Panc1 (cell line): ENCODE data around the gene BAG1. TPM values are rescaled to one million over a fixed set of nuclear protein-coding genes. Genes with fewer than 3 reads are reported as not detected.

Source experiments
- ATAC-seq: fragments of 200-7000 bp; cut with Tn5 transposase; 2 replicates; pipeline ENCODE4 v1.9.1; 2020; ENCODE audit warnings: mild to moderate bottlenecking, moderate library complexity
- BruUV-seq: library from RNA; stranded (reverse); fragments of 400-500 nt; replicated peaks from 2 replicates; lab custom pipeline; 2021; lab: Mats Ljungman, UMichigan
- CTCF ChIA-PET: fragments of 300-600 bp; sonication (Branson Sonifier 250); formaldehyde crosslinking; loops from one replicate; lab custom pipeline; 2022; ENCODE audit warnings: antibody characterized with exemption; lab: Charles Lee
- POLR2A ChIA-PET: fragments of 300-600 bp; sonication (Branson Sonifier 250); formaldehyde crosslinking; loops from one replicate; lab custom pipeline; 2022; ENCODE audit warnings: antibody characterized with exemption; lab: Charles Lee
- DNase-seq: peaks from one replicate; pipeline ENCODE4 v3.0.0-alpha.2; 2010; ENCODE audit warnings: low read depth, low spot score
- H3K27ac ChIP-seq: 2 replicates; pipeline ENCODE4 v1.5.1; 2011; ENCODE audit warnings: mild to moderate bottlenecking, low read length, inconsistent platforms
- H3K27me3 ChIP-seq: fragments of 200-500 bp; sonication (Bioruptor generic); 2 replicates; pipeline ENCODE4 v1.6.0; 2014; ENCODE audit warnings: low read length, inconsistent platforms; ENCODE audit not compliant: control insufficient read depth, insufficient read depth
- H3K36me3 ChIP-seq: fragments of 200-500 bp; sonication (Bioruptor generic); 2 replicates; pipeline ENCODE4 v1.5.1; 2014; ENCODE audit warnings: inconsistent platforms, mild to moderate bottlenecking, low read length, moderate library complexity; ENCODE audit not compliant: control insufficient read depth, insufficient read depth
- H3K4me1 ChIP-seq: 2 replicates; pipeline ENCODE4 v1.5.1; 2011; ENCODE audit warnings: inconsistent platforms, mild to moderate bottlenecking, low read length, moderate library complexity; ENCODE audit not compliant: control insufficient read depth, insufficient read depth
- H3K4me3 ChIP-seq, 2 experiments: 2 replicates each; pipeline ENCODE4 v1.5.1; 2011 to 2012; ENCODE audit warnings: low read depth in 2 of 2, low read length in 2 of 2, mild to moderate bottlenecking in 2 of 2, inconsistent platforms in 1 of 2, moderate library complexity in 1 of 2
- H3K9me3 ChIP-seq: fragments of 200-500 bp; sonication (Bioruptor generic); 2 replicates; pipeline ENCODE4 v1.5.1; 2014; ENCODE audit warnings: low read depth, mild to moderate bottlenecking, inconsistent platforms, low read length, moderate library complexity; ENCODE audit not compliant: control insufficient read depth, insufficient read depth
- CTCF ChIP-seq: fragments of 450-650 bp; IDR thresholded peaks from 2 replicates; pipeline ENCODE4 v1.5.1; 2017; ENCODE audit warnings: mild to moderate bottlenecking
- POLR2AphosphoS5 ChIP-seq: IDR thresholded peaks from 2 replicates; pipeline ENCODE4 v1.6.1; 2012; ENCODE audit warnings: mild to moderate bottlenecking, low read depth, low read length, moderate library complexity
- REST ChIP-seq, 2 experiments: IDR thresholded peaks; 2 replicates each; pipeline ENCODE4 v1.6.1; 2011 to 2012; ENCODE audit warnings: low read depth in 2 of 2, control low read depth in 1 of 2, low read length in 1 of 2, mild to moderate bottlenecking in 1 of 2, moderate library complexity in 1 of 2; ENCODE audit not compliant: insufficient read depth in 1 of 2
- SIN3A ChIP-seq: IDR thresholded peaks from 2 replicates; pipeline ENCODE4 v1.6.1; 2012; ENCODE audit warnings: low read depth, mild to moderate bottlenecking, low read length, moderate library complexity, borderline replicate concordance; ENCODE audit not compliant: insufficient read depth
- TCF7L2 ChIP-seq: IDR thresholded peaks from 2 replicates; pipeline ENCODE4 v1.6.1; 2011; ENCODE audit warnings: mild to moderate bottlenecking, low read depth, low read length, inconsistent platforms
- in situ Hi-C: cut with HindIII; loops from 2 replicates; pipeline ENCODE4 v1.10.0; 2016; ENCODE audit warnings: low sequenced_read_pairs, low pct_unique_long_range_greater_than_20kb
- intact Hi-C: fragments of 100-400 bp; cut with micrococcal nuclease; formaldehyde crosslinking; loops from one replicate; pipeline ENCODE4 v1.10.0; 2022; ENCODE audit not compliant: unreplicated experiment
- total RNA-seq: library from RNA; stranded (reverse); gene quantifications from one replicate; pipeline ENCODE4 v1.2.1, GENCODE V29; 2021; ENCODE audit not compliant: unreplicated experiment

Gene BAG1
- total RNA-seq, 1 experiment from 2014 or later = 95.8 TPM

- TF ChIP-seq REST (IDR thresholded peaks at IDR 0.05; ENCODE audit: insufficient read depth in 1 of 2, low read depth in 2 of 2, low read length in 1 of 2) = no peak
- TF ChIP-seq TCF7L2 = no peak
- no peak for TF ChIP-seq SIN3A
- no peak for TF ChIP-seq CTCF
- no peak for TF ChIP-seq POLR2AphosphoS5
- Histone ChIP-seq H3K27me3 (no peaks in the 10 kb centered on the region), H3K4me1 (no peaks in the 10 kb centered on the region), H3K27ac (no peak overlapping the region), H3K36me3 (peaks cover 32% of the 10 kb centered on the region), H3K4me3 (no peak overlapping the region), H3K9me3 (no peaks in the 10 kb centered on the region)
- intact Hi-C loops (no loop called here), in situ Hi-C loops (no loop called here)
- BruUV-seq = no TSS peak
- no peak for DNase-seq
- no peak for ATAC-seq
- ChIA-PET POLR2A (interaction anchor here (0.6 kb wide), 1 partner anchor 198 kb away, joined by 3 read pairs; no protein-coding TSS in a partner anchor), CTCF (interaction anchor here (0.7 kb wide), 1 partner anchor 20 kb away, joined by 5 read pairs; no protein-coding TSS in a partner anchor)
Observed at GRCh38 chr9:33273972-33274328, 9.4 kb upstream of the BAG1 start.

GRCh38 chr9:33273266-33273971 lies 8.9 kb upstream of the BAG1 start:
- Histone ChIP-seq H3K36me3 (peaks cover 36% of the 10 kb centered on the region), H3K4me1 (no peaks in the 10 kb centered on the region), H3K4me3 (no peak overlapping the region), H3K27me3 (no peaks in the 10 kb centered on the region), H3K9me3 (no peaks in the 10 kb centered on the region), H3K27ac (no peak overlapping the region)
- TF ChIP-seq SIN3A (no peak), TCF7L2 (no peak), REST (IDR thresholded peaks at IDR 0.05; ENCODE audit: insufficient read depth in 1 of 2, low read depth in 2 of 2, low read length in 1 of 2) (no peak), POLR2AphosphoS5 (no peak), CTCF (no peak)
- in situ Hi-C loops = no loop called here
- DNase-seq = no peak
- ChIA-PET CTCF (no interaction called here), POLR2A (interaction anchor here (0.6 kb wide), 1 partner anchor 237 kb away, joined by 3 read pairs; no protein-coding TSS in a partner anchor)
- ATAC-seq = no peak
- intact Hi-C loops = no loop called here
- no TSS peak for BruUV-seq
